AG09309 (cell line): ENCODE measurements around the gene ORC5.
A peak's percentile ranks its signal among the peaks of the same experiment; 100 is the strongest.

Experiments used
- DNase-seq: peaks from one replicate; pipeline ENCODE4 v3.0.0-alpha.2; 2010; ENCODE audit warnings: low read depth
- H3K4me3 ChIP-seq: 2 replicates; pipeline ENCODE4 v1.5.1; 2011; ENCODE audit warnings: mild to moderate bottlenecking, low read depth, low read length, moderate library complexity; ENCODE audit not compliant: control insufficient read depth
- TF ChIP-seq, protein P1 (sequence below): IDR thresholded peaks from 2 replicates; pipeline ENCODE4 v1.5.1; 2011; ENCODE audit warnings: mild to moderate bottlenecking, low read depth, low read length, inconsistent platforms; ENCODE audit not compliant: insufficient read depth, control insufficient read depth; ENCODE audit errors: missing control alignments

The ORC5 gene

DNA sequence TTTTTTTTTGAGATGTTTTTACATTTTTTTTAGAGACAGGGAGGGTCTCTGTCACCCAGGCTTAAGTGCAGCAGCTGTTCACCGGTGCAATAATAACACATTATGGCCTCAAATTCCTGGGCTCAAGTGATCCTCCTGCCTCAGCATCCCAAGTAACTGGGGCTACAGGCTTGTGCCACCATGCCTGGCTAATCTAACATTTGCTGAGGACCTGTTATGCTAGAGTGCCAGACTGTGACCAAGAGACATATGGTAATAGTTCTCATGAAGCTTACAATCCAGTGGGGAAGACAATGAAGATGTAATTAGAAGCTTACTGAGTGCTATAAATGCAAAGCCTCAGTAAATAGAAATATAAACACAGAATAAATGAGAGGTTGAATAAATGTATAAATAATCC lies 17.6 kb upstream of the ORC5 start:
- no peak overlapping the region for H3K4me3 ChIP-seq
- no peak for DNase-seq
- TF ChIP-seq, protein P1, sequence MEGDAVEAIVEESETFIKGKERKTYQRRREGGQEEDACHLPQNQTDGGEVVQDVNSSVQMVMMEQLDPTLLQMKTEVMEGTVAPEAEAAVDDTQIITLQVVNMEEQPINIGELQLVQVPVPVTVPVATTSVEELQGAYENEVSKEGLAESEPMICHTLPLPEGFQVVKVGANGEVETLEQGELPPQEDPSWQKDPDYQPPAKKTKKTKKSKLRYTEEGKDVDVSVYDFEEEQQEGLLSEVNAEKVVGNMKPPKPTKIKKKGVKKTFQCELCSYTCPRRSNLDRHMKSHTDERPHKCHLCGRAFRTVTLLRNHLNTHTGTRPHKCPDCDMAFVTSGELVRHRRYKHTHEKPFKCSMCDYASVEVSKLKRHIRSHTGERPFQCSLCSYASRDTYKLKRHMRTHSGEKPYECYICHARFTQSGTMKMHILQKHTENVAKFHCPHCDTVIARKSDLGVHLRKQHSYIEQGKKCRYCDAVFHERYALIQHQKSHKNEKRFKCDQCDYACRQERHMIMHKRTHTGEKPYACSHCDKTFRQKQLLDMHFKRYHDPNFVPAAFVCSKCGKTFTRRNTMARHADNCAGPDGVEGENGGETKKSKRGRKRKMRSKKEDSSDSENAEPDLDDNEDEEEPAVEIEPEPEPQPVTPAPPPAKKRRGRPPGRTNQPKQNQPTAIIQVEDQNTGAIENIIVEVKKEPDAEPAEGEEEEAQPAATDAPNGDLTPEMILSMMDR, result no peak

DNA sequence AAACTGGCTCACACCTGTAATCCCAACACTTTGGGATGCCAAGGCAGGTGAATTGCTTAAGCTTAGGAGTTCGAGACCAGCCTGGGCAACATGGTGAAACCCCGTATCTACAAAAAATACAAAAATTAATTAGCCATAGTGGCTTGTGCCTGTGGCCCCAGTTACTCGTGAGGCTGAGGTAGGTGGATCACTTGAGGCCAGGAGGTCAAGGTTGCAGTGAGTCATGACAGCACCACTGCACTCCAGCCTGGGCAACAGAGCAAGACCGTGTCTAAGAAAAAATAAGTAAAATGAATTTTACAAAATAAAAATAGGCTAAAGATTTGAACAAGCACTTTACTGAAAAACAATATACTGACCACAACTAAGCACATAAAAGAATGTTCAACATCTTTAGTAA lies 9.8 kb upstream of the ORC5 start:
- TF ChIP-seq, protein P1, result no peak
- DNase-seq, result no peak
- H3K4me3 ChIP-seq, result no peak overlapping the region

DNA sequence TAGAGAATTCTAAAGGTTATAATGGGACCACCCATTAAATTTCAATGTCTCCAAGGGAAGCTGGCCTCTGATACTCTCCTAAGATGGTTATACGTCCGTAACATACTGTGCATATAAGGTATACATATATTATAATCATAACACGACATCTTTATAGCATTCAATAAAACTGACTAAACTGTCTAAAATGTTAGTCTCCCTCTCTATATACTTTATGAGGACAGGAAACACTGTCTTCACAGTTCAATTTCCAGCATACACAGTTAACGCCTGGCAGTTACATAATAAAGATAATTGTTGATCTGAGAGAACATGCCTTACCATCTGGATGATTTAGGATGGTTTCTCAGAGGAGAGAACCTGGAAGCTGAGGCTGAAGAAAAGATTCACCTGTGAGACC lies 1.2 kb upstream of the ORC5 start:
- TF ChIP-seq, protein P1, result no peak
- no peak overlapping the region for H3K4me3 ChIP-seq
- no peak for DNase-seq

DNA sequence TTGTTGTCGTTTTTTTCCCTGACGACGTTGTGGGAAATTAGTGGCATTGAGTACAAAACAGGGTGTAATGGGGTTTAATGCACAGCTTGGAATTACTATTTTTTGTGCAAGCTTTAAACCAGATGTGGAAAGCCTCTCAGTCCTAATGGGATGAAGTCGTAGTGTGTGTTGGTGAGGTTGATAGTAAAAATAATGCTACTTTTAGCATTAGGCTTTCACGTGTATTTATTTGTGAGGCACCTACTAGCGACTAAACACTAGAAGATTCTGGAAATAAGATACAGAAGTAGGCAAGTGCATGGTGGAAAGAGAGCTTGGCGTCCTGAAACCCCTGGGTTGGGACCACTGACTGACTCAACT lies 588 bp upstream of the ORC5 start:
- DNase-seq, result no peak
- TF ChIP-seq, protein P1, result no peak
- peak overlapping the region; percentile 95 for H3K4me3 ChIP-seq

DNA sequence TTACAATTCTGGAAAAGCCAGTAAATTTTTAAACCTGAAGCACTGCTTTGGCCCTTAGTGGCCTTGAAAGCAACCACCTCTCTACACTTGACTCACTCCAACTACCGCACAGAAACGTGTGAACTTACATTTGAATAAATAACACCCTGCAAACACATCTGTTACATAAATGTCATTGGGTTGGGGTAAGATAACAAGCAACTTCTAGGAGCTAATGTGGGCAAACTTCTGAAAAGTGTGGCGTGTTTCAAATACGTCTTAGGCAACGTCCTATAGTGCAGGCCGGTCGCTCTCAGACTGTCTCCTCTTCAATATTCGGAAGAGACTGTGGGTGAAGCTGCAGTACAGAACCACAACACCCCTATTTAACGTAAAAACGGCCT lies 474 bp downstream of the ORC5 start:
- TF ChIP-seq, protein P1, result no peak
- no peak for DNase-seq
- H3K4me3 ChIP-seq, result peak overlapping the region; percentile 95

DNA sequence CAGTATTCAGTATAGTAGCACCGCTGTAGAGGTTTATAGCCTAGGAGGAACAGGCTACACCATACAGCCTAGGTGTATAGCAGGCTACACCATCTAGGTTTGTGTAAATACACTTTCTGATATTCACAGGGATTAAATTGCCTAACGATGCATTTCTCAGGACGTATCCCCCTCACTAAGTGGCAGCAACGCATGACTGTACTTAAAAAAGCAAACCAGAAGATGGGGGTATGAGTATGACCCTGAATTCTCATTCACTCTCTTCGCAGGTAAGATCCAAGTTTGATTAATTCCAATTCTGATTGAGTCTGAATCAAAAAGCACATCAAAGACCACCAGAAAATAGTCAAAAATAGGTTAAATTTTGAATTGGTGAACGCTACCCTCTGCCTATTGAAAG lies 972 bp downstream of the ORC5 start:
- peak overlapping the region; percentile 95 for H3K4me3 ChIP-seq
- no peak for DNase-seq
- TF ChIP-seq, protein P1, result no peak

DNA sequence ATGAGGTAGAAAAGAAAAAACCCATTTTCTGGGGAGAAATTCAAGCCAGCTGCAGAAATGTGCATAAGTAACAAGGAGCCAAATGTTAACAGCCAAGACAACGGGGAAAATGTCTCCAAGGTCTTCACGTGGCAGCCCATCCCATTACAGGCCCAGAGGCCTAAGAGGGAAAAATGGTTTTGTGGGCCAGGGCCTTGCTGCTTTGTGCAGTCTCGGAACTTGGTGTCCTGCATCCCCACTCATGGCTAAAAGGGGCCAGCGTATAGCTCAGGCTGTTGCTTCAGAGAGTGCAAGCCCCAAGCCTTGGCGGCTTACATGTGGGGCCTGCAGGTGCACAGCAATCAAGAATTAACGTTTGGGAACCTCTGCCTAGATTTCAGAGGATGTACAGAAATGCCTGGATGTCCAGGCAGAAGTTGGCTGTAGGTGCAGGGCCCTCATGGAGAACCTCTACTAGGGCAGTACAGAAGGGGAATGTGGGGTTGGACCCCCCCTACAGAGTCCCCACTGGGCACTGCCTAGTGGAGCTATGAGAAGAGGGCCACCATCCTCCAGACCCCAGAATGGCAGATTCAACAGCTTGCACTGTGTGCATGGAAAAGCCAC lies 9.0 kb downstream of the ORC5 start:
- H3K4me3 ChIP-seq, result no peak overlapping the region
- DNase-seq, result no peak
- TF ChIP-seq, protein P1, result no peak
